ENCODE measurements around the gene YRDC. TPM values are rescaled to one million over a fixed set of nuclear protein-coding genes. Genes with fewer than 3 reads are reported as not detected.
"Not testable (repeated sequence)": the region's sequence is repeated elsewhere in the genome, so short reads cannot be mapped to it uniquely, and the experiment has no call there.

The YRDC gene
- total RNA-seq, 1 donor from 2014 or later, result 22.4 TPM

DNA sequence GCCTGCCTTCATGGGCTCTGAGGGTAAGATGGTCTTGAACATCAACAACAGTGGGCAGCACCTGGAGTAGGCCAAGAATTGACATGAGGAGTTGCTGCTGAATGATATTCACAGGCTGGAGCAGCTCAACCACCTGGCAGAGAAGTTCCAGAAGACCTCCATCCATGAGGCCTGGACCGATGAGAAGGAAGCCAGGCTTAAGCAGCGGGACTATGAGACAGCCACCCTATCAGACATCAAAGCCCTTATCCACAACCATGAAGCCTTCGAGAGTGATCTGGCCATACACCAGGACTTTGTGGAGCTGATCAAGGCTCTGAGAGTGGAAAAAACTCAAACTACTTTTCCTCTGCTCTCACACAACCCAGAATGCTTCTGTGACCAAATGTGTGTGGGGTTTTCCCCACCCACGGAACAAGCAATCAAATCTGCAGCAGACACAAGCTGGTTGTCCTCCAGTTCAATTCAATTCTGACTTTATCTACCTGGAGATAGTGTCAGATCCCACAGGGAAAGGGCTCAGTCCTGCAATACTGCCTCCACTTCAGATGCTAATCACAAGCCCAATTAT lies 31.0 kb downstream of the YRDC start:
- no peak for DNase-seq (ENCODE audit: low read depth in 2 of 2)

DNA sequence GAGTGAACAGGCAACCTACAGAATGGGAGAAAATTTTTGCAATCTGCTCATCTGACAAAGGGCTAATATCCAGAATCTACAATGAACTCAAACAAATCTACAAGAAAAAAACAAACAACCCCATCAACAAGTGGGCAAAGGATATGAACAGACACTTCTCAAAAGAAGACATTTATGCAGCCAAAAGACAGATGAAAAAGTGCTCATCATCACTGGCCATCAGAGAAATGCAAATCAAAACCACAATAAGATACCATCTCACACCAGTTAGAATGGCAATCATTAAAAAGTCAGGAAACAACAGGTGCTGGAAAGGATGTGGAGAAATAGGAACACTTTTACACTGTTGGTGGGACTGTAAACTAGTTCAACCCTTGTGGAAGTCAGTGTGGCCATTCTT lies 36.6 kb downstream of the YRDC start:
- not testable (repeated sequence) for DNase-seq (ENCODE audit: low read depth in 2 of 2)

DNA sequence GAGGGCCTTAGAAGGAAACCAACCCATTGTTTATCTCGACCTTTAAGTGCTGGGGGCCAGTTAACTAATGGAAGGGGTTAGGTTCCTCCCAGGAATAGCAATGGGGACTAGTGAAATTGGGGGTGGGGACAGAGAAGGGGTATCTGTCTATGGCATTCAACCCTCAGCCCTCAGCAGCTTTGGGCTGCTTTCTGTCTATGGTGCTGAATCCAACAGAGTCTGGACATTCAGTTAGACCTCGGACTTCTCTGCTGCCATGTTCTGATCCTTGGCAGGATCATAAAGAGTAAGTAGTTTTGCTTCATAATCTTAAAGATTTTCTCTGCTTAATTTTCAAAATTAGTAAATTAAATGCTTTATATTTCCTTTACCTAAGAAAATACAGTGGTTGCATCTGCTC lies 40.5 kb downstream of the YRDC start:
- DNase-seq (ENCODE audit: low read depth in 2 of 2), result no peak

DNA sequence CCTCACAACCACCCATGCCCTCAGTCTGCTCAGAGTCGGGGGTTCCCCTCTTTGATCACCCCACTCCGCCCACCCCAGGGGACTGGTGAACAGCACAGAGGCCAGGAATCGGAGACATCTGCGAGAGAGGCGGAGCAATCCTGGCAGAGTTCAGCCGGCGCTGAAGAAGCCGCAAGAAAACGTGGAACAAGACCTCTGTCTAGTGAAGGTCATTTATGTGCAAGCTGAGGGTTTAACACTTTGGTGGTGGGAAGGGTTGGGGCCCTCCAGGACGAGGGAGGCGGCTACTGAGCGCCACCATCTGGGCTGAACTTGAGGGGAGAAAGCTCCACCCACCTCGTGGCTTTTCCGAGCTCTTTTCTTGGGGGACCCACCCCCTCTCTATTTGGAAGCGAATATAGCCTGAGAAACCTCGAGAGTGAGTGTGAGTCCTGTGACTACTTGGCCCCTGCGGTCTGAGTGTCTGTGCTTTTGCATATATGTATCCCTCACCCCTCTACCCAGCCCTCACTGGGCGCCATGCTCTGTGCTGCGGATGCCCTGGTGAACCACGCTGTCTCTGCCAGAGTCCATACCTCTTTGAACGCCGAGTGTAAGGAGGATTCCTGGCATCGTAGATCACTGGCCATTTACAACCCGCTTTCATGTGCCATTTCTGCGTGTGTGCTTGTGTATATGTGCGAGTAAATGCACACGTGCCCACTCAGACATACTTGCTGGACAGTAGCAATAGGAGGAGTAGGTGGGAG lies 41.9 kb downstream of the YRDC start:
- no peak for DNase-seq (ENCODE audit: low read depth in 2 of 2)

DNA sequence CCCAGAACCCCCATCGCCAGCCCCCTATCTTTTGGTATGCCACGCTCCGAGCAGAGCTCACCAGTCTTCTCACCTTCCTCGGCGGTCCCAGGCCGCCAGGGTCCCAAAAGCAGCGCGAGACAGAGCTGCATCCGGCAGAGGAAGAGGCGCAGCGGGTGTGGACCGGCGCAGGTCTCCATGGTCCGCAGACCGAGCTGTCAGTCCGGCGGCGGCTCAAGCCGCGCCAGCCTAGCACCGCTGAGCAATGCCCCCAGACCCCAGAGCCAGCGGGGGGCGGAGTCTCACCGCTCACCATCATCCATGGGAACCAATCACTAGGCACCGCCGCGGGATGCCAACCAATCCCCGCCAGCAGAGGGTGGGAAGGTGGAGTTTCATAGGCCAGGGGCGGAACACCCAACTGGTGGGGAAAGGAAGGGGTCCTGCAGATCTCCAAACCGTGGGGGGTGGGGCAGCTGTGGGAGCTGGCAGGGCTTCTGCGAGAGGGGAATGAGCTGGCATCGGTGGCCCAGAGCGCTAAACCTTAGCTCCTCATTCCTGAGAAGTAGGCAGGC lies 43.0 kb downstream of the YRDC start, which contains the start of gene EPHA10:
Gene EPHA10, minus strand, starts transcription at position 233 of the 554 bp plus-strand sequence. Its CDS starts 54 bp downstream, at position 179.
- no peak for DNase-seq (ENCODE audit: low read depth in 2 of 2)

DNA sequence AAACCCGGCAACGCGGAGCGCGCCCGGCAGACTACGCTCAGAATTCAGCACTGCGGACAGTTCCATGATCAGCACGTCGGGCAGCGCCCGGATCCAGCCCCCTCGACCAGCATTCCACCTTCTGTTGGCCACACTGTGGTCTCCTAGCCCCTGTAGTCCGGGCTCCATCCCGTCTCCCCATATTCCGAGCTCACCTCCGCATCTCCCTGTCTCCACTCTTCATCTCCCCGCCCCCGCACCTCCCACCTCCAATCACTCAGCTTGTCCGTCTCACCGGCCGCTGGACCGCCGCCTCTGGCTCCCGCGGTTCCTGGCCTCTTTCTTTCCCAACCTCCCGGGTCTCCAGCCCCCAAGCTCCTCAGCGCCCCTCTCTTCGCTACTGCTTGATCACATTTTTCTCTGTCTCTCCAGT lies 43.6 kb downstream of the YRDC start:
- peak; percentile 48 to 60 for DNase-seq (ENCODE audit: low read depth in 2 of 2)

DNA sequence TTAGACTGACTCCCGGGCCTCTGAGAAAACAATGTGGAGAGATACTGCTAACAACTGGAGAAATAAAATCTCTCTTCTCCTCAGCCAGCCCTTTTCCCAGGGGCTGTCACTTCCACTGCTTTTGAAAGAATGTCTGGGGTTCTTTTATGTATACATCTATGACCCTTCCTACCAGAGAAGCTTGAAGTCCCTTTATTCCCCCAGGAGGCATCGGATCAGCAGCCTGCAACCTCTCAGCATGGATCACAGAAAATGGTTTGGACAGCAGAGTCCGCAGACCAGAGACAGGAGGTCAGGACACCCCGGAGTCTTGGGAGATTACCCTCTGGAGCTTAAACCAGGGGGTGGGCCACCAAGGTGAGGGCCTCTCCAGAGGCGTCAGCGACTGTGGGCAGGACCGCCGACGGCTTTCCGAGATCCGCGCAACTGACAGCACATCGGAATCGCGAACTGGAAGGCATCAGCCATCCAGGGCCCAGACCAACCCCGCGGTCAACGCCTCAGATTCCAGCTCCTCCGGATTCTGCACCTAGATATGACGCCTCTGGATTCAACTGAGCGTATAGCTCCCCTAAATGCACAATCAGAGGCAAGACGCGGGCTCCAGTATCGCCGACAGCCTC lies 44.1 kb downstream of the YRDC start:
- no peak for DNase-seq (ENCODE audit: low read depth in 2 of 2)

DNA sequence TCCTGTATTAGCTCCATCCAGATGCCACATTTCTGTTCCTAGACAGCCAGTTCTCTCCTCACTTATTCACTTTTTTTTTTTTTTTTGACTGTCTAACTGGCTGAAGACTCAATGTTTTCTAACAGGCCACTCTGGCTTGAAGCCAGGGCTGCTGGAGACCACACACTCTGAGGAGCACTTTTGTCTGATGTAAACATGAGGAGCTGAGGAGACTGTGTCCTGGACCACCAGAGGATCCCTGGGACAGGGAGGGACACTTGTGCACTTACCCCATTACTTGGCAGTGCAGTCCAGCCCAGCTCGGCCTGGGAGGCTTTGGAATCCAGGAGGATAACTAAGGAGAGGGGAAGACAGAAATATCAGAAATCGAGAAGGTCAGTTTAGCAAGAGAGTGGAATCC lies 45.5 kb downstream of the YRDC start:
- DNase-seq (ENCODE audit: low read depth in 2 of 2), result no peak

DNA sequence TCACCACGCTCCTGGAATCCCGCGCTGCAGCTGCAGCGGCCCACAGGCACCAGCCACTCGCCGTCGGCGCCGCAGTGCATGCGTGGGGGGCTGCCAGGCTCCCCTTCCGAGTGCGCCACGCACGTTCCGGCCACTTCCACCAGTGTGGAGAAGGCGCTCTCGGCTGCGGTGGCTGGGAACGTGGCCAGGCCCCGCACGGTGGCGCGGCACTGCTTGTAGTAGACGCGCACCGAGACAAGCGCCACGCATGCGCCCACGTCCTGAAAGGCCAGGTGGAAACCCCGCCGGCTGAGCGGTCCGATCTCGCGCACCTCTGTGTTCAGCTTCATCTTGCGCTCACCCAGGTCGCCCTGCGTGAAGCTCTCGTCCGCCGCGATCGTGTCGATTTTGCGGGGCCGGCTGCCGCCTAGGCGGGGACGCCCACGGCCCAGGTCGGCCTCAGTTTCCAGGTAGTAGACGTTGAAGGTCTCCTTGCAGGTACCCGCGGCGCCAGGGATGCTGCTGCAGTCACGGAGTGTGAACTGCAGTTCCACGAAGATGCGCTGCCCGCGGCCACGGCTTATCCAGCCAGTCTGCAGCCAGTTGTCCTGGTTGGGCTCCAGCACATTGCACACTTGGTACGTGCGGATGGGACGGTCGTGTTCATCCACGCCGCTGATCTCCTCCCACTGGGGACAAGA lies 46.5 kb downstream of the YRDC start:
- no peak for DNase-seq (ENCODE audit: low read depth in 2 of 2)

DNA sequence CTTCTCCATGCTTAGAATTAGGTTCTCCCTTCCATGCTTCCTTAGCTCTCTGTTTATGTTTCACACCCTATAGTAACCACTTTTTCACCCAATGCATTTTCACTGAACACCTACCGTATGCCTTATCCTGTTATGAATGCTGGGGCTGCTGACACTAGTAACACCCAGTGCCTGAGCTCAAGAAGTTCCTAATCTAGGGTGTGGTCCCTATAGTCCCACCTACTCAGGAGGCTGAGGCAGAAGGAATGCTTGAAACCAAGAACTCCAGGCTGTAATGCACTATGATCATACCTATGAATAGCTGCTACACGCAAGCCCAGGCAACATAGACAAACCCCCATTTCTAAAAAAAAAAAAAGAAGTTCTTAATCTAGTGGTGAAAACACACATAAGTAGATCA lies 48.6 kb downstream of the YRDC start:
- DNase-seq (ENCODE audit: low read depth in 2 of 2), result no peak

DNA sequence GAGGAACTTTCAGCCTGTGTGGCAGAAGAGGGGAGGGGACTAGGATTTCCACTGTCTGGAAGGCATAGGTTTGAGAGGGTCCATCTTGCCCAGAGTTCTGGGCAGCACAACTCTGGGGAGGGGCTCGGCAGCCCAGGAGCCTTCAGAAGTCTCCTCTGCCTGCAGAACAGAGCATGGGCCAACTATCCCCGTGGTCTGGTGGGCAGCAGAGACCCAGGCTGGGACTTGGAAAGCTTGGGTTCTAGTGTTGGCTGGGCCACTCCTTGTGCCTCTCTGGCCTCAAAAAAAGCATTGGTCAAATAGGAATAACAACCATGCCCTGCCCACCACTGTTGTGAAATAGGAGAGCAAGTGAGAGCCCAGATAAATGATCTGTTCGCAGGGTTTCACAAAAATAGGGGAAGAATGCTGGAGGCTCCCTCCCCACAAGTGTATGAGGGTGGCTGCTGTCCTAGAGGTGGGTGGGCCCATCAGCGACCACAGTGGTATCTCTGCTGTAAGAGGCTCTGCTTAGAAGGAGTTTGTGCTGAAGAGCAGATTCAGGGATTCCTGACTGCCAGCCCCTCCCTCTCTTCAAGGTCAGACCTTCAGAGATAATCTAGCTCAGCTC lies 52.0 kb downstream of the YRDC start:
- no peak for DNase-seq (ENCODE audit: low read depth in 2 of 2)

DNA sequence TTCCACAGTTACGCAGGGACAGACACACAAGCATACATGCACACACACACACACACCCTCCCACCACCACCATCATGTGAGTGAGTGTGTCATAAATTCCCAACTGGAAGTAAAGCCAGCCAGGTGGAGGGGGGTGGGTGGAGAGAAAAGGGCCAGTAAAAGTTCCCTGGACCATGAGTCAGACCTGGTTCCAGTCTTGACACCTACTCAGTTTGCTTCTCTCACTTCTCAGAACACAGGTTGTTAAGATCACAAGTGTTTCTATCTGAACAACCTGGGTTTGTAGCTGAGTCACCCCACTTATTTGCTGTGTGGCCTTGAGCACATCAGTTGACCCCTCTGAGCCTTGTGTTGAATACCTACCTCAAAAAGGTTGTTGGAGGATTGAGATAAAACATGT lies 52.7 kb downstream of the YRDC start:
- no peak for DNase-seq (ENCODE audit: low read depth in 2 of 2)

DNA sequence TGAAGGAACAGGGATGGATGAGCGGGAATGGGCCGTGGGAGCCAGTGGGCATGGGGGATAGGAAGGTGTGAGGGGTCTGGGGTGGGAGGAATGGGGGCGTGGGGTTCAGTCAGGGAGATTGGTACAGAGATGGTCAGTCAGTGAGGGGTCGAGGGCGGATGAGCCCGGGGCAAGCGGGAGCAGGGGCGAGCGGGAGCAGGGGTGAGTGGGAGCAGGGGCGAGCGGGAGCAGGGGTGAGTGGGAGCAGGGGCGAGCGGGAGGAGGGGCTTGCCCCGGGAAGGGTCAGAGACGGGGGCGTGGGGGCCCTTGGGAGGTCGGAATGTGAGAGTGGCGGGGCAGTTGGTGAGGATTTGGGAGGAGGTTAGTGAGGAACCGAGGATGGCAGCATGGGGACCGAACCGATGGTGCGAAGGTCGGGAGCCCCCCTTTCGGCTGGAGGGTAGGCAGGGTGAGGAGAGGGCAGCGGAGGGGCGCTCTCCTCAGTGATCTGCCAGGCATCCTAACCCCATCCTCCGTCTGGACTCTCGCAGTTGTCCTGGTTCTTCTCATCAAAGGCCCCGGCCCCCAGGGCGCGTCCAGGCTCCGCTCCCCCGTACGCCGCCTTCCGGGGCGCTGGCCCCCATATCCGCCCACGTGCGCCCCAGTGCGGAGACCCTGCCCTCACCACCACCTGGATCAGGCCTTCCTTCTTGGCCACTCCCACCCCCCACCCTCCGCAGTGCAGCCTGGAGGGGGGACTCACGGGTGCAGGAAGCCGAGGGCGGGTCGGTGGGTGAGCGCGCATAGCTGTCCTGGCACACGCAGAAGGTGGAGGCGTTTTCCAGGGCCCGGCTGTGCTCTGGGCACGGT lies 54.3 kb downstream of the YRDC start:
- no peak for DNase-seq (ENCODE audit: low read depth in 2 of 2)

Other genes with a start within 250 kb of the YRDC start
- gene GNL2, start 212.3 kb downstream of the YRDC start, total RNA-seq, result 37.3 and 47.4 TPM in 2 replicates
- not detected in 2 replicates for gene RSPO1, start 173.3 kb downstream of the YRDC start, total RNA-seq
- 1.4 and 5.7 TPM in 2 replicates for gene CDCA8, start 115.7 kb downstream of the YRDC start, total RNA-seq
- gene EPHA10, start 43.1 kb downstream of the YRDC start, total RNA-seq, result not detected in 2 replicates
- 0.65 and 1.6 TPM in 2 replicates for gene MANEAL, start 14.4 kb downstream of the YRDC start, total RNA-seq
- 14.4 and 21.2 TPM in 2 replicates for gene C1orf122, start 418 bp downstream of the YRDC start, total RNA-seq
- gene MTF1, start 51.4 kb upstream of the YRDC start, total RNA-seq, result 1.3 and 2.0 TPM in 2 replicates
- 13.9 and 20.6 TPM in 2 replicates for gene INPP5B, start 138.8 kb upstream of the YRDC start, total RNA-seq
- gene SF3A3, start 181.8 kb upstream of the YRDC start, total RNA-seq, result 48.8 and 59.9 TPM in 2 replicates
- 7.7 and 12.4 TPM in 2 replicates for gene FHL3, start 197.3 kb upstream of the YRDC start, total RNA-seq
- 26.4 and 26.6 TPM in 2 replicates for gene UTP11, start 204.5 kb upstream of the YRDC start, total RNA-seq
- under 0.01 TPM in 1 of 2 replicates, not detected in the other for gene POU3F1, start 238.6 kb upstream of the YRDC start, total RNA-seq

Measured in lung microvascular endothelial cell (primary cell).